HepG2 (cell line): ENCODE data around the gene CD34. TPM values are rescaled to one million over a fixed set of nuclear protein-coding genes. Genes with fewer than 3 reads are reported as not detected.

Experiments used
- ATAC-seq: fragments of 200-7000 bp; cut with Tn5 transposase; 3 replicates; pipeline ENCODE4 v1.9.1; 2020; ENCODE audit warnings: mild to moderate bottlenecking, moderate library complexity
- BruUV-seq: library from RNA; stranded (reverse); fragments of 400-500 nt; replicated peaks from 2 replicates; lab custom pipeline; 2021; lab: Mats Ljungman, UMichigan
- CTCF ChIA-PET: fragments of 300-600 bp; formaldehyde crosslinking; extraction: SDS; loops from one replicate; lab custom pipeline; 2021; ENCODE audit warnings: low total read pairs, inconsistent platforms, low intra/inter-chr PET ratio; lab: Yijun Ruan, JAX
- POLR2A ChIA-PET: fragments of 350-600 bp; sonication (Branson Sonifier 250); formaldehyde crosslinking; loops from one replicate; lab custom pipeline; 2020; ENCODE audit warnings: antibody characterized with exemption, inconsistent platforms; lab: Yijun Ruan, JAX
- DNase-seq: peaks from one replicate; pipeline ENCODE4 v3.0.0-alpha.2; 2015; ENCODE audit warnings: low spot score
- FAIRE-seq: peaks from 3 replicates; lab custom pipeline; 2011; peaks lifted over from hg19 to GRCh38; lab: Jason Lieb, UNC
- H2AFZ ChIP-seq: one replicate; pipeline ENCODE4 v1.6.1; 2011; ENCODE audit warnings: low read length, inconsistent platforms
- H3K27ac ChIP-seq: fragments of 300-600 bp; 3 replicates; pipeline ENCODE4 v1.8.0; 2011; ENCODE audit warnings: mixed run types, mild to moderate bottlenecking, mixed read lengths, low read length, inconsistent platforms; ENCODE audit not compliant: insufficient read depth; ENCODE audit errors: extremely low read length
- H3K27me3 ChIP-seq, 2 experiments: fragments of 200-600 bp in 1 of 2; 2 replicates in 1 of 2; 3 replicates in 1 of 2; pipeline versions ENCODE4 v1.6.0 to v1.8.0; 2011; ENCODE audit warnings: low read length in 2 of 2, mild to moderate bottlenecking in 2 of 2, moderate library complexity in 2 of 2, inconsistent platforms in 1 of 2; ENCODE audit not compliant: insufficient read depth in 2 of 2, control insufficient read depth in 1 of 2
- H3K36me3 ChIP-seq, 2 experiments: fragments of 200-600 bp in 1 of 2; replicated peaks in 1 of 2; 2 replicates in 1 of 2; 3 replicates in 1 of 2; pipeline versions ENCODE4 v1.5.1 to v1.8.0; 2011; ENCODE audit warnings: low read length in 2 of 2, inconsistent platforms in 1 of 2; ENCODE audit not compliant: insufficient read depth in 2 of 2, control insufficient read depth in 1 of 2
- H3K4me1 ChIP-seq: 2 replicates; pipeline ENCODE4 v1.5.1; 2012; ENCODE audit warnings: low read length, inconsistent platforms; ENCODE audit not compliant: insufficient read depth
- H3K4me2 ChIP-seq: 2 replicates; pipeline ENCODE4 v1.6.0; 2011; ENCODE audit warnings: low read depth, low read length, inconsistent platforms
- H3K4me3 ChIP-seq, 3 experiments: fragments of 200-600 bp in 1 of 3; sonication (generic), shearing (Covaris generic) in 1 of 3; replicated peaks in 1 of 3; 2 replicates each; pipeline ENCODE4 v1.5.1; 2011 to 2016; ENCODE audit warnings: low read length in 3 of 3, inconsistent platforms in 2 of 3, low read depth in 2 of 3, mild to moderate bottlenecking in 2 of 3, control low read depth in 1 of 3, mixed read lengths in 1 of 3; ENCODE audit not compliant: insufficient read depth in 1 of 3
- H3K79me2 ChIP-seq: one replicate; pipeline ENCODE4 v1.6.1; 2011; ENCODE audit warnings: low read length, inconsistent platforms; ENCODE audit not compliant: insufficient read depth
- H3K9ac ChIP-seq: 2 replicates; pipeline ENCODE4 v1.6.0; 2011; ENCODE audit warnings: mild to moderate bottlenecking, low read depth, low read length, inconsistent platforms; ENCODE audit not compliant: insufficient read depth
- H3K9me3 ChIP-seq: 2 replicates; pipeline ENCODE4 v1.5.1; 2012; ENCODE audit warnings: mild to moderate bottlenecking, low read length
- H4K20me1 ChIP-seq: 2 replicates; pipeline ENCODE4 v1.6.0; 2011; ENCODE audit warnings: inconsistent platforms, mild to moderate bottlenecking, low read length, moderate library complexity; ENCODE audit not compliant: insufficient read depth
- CHCHD3 ChIP-seq: sonication (generic); formaldehyde crosslinking; IDR thresholded peaks from 2 replicates; pipeline ENCODE4 v1.8.0; 2022; ENCODE audit warnings: mild to moderate bottlenecking, missing genetic modification reagents, moderate library complexity
- GLI4 ChIP-seq: sonication (generic); formaldehyde crosslinking; IDR thresholded peaks from 2 replicates; pipeline ENCODE4 v1.5.1; 2020; ENCODE audit warnings: missing genetic modification reagents, mild to moderate bottlenecking, moderate library complexity, borderline replicate concordance
- SRSF4 ChIP-seq: fragments of 200-400 bp; formaldehyde crosslinking; IDR thresholded peaks from one replicate; pipeline ENCODE4 v1.6.1; 2018; ENCODE audit warnings: mild to moderate bottlenecking, low read depth, low read length, moderate library complexity; ENCODE audit not compliant: poor library complexity, severe bottlenecking
- ZNF121 ChIP-seq: sonication (generic); formaldehyde crosslinking; IDR thresholded peaks from 2 replicates; pipeline ENCODE4 v1.5.0; 2020; ENCODE audit warnings: mild to moderate bottlenecking, missing genetic modification reagents
- ZNF24 ChIP-seq: fragments of 450-650 bp; IDR thresholded peaks from 2 replicates; pipeline ENCODE4 v1.6.1; 2017; ENCODE audit warnings: antibody characterized with exemption, mild to moderate bottlenecking
- ZNF543 ChIP-seq: sonication (generic); formaldehyde crosslinking; IDR thresholded peaks from 2 replicates; pipeline ENCODE4 v1.4.0; 2020; ENCODE audit warnings: mild to moderate bottlenecking, missing genetic modification reagents
- ZNF781 ChIP-seq: sonication (generic); formaldehyde crosslinking; IDR thresholded peaks from 2 replicates; pipeline ENCODE4 v1.5.1; 2020; ENCODE audit warnings: borderline replicate concordance, mild to moderate bottlenecking, missing genetic modification reagents; ENCODE audit errors: not compliant biosample characterization
- WGBS: methylation state at CpG from one replicate; pipeline ENCODE4 v1.1.6; 2017; ENCODE audit warnings: low lambda C conversion rate; 5-methylcytosine and 5-hydroxymethylcytosine counted together
- in situ Hi-C: cut with HindIII; loops from 2 replicates; pipeline ENCODE4 v1.10.0; 2017; ENCODE audit warnings: low pct_unique_long_range_greater_than_20kb; ENCODE audit not compliant: extremely low pct_ligation_motif_present
- intact Hi-C: fragments of 100-400 bp; cut with micrococcal nuclease; formaldehyde crosslinking; loops from one replicate; pipeline ENCODE4 v1.10.0; 2022; ENCODE audit not compliant: unreplicated experiment
- polyA plus RNA-seq, 8 experiments: library from polyadenylated mRNA; depleted of rRNA in 3 of 8; stranded (reverse) in 7 of 8; unstranded in 1 of 8; fragments of >200 nt; fragmentation: Illumina TruSeq in 4 of 8; extraction: Trizol in 4 of 8; gene quantifications; 2 replicates each; pipeline versions ENCODE4 v1.2.1 to v1.2.3, GENCODE V29; 2011 to 2016; ENCODE audit warnings: low read depth in 4 of 8, missing spikeins in 1 of 8, mixed read lengths in 1 of 8; ENCODE audit not compliant: insufficient read depth in 1 of 8
- total RNA-seq, 5 experiments: library from RNA; depleted of rRNA; stranded (reverse); fragments of >200 nt; fragmentation: Illumina TruSeq; extraction: Trizol; gene quantifications; 2 replicates each; pipeline ENCODE4 v1.2.3, GENCODE V29; 2016; ENCODE audit warnings: low read depth in 1 of 5
- TF ChIP-seq, protein P1 (sequence below): sonication (generic); formaldehyde crosslinking; IDR thresholded peaks from 2 replicates; pipeline ENCODE4 v1.5.0; 2020; ENCODE audit warnings: missing genetic modification reagents, mild to moderate bottlenecking, borderline replicate concordance
- TF ChIP-seq, protein P2 (sequence below): sonication (generic); formaldehyde crosslinking; IDR thresholded peaks from 2 replicates; pipeline ENCODE4 v1.4.0; 2020; ENCODE audit warnings: missing genetic modification reagents
- TF ChIP-seq, protein P3 (sequence below): sonication (generic); formaldehyde crosslinking; IDR thresholded peaks from 2 replicates; pipeline ENCODE4 v1.4.0; 2020; ENCODE audit warnings: missing genetic modification reagents, borderline replicate concordance

CD34 gene
- total and polyA plus RNA-seq, 2 of the 13 experiments (the other 11 are each of a cell fraction or from before 2014, with no cell fraction given), result not detected

DNA sequence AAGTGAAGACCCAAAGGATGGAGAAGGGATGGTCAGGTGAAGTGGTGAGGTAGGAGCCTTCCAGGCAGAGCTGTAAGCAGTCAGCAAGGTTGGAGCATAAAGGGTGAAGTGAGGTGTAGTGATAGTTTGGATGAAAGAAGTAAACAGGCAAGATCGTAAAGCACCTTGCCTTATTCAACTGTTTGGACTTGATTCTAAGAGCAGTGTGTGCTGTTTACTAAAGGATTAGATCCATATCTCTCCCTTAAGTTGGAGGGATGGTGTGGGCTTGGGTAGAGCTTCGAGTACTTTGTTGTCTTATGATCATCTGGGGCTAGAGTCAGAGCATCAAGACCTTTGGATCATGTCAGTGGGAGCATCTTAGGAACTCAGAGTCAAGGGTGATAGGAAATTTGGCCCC is 39.8 kb upstream of the CD34 start:
- FAIRE-seq (no peak), ATAC-seq (no peak), DNase-seq (no peak)
- BruUV-seq, result no TSS peak
- H3K79me2 ChIP-seq, result no peaks in the 10 kb centered on the region
- H2AFZ ChIP-seq, result no peak overlapping the region
- no peaks in the 10 kb centered on the region for H3K4me1 ChIP-seq
- H3K9me3 ChIP-seq, result no peaks in the 10 kb centered on the region
- H3K36me3 ChIP-seq, result no peaks in the 10 kb centered on the region
- peaks cover 0 to 20% of the 10 kb centered on the region in 2 experiments; a peak in 3 of 5 replicates for H3K27me3 ChIP-seq
- ChIA-PET POLR2A (no interaction called here), CTCF (no interaction called here)
- H4K20me1 ChIP-seq, result no peaks in the 10 kb centered on the region
- no peak overlapping the region for H3K4me2 ChIP-seq
- WGBS, result 5% methylated on average over 2 of the region's 2 CpGs
- no peak overlapping the region for H3K27ac ChIP-seq
- intact Hi-C loops, result no loop called here
- H3K9ac ChIP-seq, result no peak overlapping the region
- TF ChIP-seq, protein P1, sequence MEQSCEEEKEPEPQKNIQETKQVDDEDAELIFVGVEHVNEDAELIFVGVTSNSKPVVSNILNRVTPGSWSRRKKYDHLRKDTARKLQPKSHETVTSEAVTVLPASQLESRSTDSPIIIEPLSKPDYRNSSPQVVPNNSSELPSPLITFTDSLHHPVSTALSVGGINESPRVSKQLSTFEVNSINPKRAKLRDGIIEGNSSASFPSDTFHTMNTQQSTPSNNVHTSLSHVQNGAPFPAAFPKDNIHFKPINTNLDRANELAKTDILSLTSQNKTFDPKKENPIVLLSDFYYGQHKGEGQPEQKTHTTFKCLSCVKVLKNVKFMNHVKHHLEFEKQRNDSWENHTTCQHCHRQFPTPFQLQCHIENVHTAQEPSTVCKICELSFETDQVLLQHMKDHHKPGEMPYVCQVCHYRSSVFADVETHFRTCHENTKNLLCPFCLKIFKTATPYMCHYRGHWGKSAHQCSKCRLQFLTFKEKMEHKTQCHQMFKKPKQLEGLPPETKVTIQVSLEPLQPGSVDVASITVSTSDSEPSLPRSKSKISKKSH, result no peak
- TF ChIP-seq ZNF121 (no peak), ZNF24 (no peak), ZNF543 (CRISPR knock-in tag) (no peak), ZNF781 (CRISPR knock-in tag) (no peak), GLI4 (CRISPR knock-in tag) (no peak), SRSF4 (no peak), CHCHD3 (CRISPR knock-in tag) (no peak)
- TF ChIP-seq, protein P2, sequence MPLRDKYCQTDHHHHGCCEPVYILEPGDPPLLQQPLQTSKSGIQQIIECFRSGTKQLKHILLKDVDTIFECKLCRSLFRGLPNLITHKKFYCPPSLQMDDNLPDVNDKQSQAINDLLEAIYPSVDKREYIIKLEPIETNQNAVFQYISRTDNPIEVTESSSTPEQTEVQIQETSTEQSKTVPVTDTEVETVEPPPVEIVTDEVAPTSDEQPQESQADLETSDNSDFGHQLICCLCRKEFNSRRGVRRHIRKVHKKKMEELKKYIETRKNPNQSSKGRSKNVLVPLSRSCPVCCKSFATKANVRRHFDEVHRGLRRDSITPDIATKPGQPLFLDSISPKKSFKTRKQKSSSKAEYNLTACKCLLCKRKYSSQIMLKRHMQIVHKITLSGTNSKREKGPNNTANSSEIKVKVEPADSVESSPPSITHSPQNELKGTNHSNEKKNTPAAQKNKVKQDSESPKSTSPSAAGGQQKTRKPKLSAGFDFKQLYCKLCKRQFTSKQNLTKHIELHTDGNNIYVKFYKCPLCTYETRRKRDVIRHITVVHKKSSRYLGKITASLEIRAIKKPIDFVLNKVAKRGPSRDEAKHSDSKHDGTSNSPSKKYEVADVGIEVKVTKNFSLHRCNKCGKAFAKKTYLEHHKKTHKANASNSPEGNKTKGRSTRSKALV (CRISPR knock-in tag), result no peak
- TF ChIP-seq, protein P3, sequence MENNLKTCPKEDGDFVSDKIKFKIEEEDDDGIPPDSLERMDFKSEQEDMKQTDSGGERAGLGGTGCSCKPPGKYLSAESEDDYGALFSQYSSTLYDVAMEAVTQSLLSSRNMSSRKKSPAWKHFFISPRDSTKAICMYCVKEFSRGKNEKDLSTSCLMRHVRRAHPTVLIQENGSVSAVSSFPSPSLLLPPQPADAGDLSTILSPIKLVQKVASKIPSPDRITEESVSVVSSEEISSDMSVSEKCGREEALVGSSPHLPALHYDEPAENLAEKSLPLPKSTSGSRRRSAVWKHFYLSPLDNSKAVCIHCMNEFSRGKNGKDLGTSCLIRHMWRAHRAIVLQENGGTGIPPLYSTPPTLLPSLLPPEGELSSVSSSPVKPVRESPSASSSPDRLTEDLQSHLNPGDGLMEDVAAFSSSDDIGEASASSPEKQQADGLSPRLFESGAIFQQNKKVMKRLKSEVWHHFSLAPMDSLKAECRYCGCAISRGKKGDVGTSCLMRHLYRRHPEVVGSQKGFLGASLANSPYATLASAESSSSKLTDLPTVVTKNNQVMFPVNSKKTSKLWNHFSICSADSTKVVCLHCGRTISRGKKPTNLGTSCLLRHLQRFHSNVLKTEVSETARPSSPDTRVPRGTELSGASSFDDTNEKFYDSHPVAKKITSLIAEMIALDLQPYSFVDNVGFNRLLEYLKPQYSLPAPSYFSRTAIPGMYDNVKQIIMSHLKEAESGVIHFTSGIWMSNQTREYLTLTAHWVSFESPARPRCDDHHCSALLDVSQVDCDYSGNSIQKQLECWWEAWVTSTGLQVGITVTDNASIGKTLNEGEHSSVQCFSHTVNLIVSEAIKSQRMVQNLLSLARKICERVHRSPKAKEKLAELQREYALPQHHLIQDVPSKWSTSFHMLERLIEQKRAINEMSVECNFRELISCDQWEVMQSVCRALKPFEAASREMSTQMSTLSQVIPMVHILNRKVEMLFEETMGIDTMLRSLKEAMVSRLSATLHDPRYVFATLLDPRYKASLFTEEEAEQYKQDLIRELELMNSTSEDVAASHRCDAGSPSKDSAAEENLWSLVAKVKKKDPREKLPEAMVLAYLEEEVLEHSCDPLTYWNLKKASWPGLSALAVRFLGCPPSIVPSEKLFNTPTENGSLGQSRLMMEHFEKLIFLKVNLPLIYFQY (CRISPR knock-in tag), result no peak
- TF ChIP-seq, all 625 proteins: peak for 0
- no peak overlapping the region for H3K4me3 ChIP-seq
- in situ Hi-C loops, result no loop called here
